ENCODE results near the gene ENTREP1. TPM values are rescaled to one million over a fixed set of nuclear protein-coding genes. Genes with fewer than 3 reads are reported as not detected.

The ENTREP1 gene
- total RNA-seq, 1 donor from 2014 or later: 30.1 TPM

DNA sequence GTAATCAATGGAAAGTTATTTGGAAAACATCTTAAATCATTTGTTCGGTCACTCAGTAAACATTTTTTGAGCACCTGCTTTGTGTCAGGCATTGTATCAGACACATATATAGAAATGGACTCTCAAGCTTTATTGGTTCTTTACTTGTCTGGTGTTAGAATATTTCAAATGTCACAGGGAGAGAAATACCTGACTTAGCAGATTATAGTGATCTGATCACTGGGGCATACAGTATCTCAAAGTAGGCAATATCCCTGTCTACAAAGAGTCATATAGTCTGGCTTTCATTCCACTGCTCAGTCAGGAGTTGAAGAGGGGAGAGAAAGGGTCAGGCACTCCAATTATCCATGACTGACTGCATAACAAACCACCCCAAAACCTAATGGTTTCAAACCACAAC is 30.2 kb downstream of the ENTREP1 start:
- Histone ChIP-seq H3K9me3 (no peaks in the 10 kb centered on the region), H3K4me3 (no peak overlapping the region), H3K27ac (no peak overlapping the region), H3K27me3 (ENCODE audit: low read depth) (no peaks in the 10 kb centered on the region), H3K36me3 (no peaks in the 10 kb centered on the region), H3K4me1 (peaks cover 7% of the 10 kb centered on the region)
- DNase-seq: no peak
- intact Hi-C loops (cut with DNase I): no loop called here
- ATAC-seq: no peak
- no peak for TF ChIP-seq CTCF (IDR thresholded peaks at IDR 0.05)

DNA sequence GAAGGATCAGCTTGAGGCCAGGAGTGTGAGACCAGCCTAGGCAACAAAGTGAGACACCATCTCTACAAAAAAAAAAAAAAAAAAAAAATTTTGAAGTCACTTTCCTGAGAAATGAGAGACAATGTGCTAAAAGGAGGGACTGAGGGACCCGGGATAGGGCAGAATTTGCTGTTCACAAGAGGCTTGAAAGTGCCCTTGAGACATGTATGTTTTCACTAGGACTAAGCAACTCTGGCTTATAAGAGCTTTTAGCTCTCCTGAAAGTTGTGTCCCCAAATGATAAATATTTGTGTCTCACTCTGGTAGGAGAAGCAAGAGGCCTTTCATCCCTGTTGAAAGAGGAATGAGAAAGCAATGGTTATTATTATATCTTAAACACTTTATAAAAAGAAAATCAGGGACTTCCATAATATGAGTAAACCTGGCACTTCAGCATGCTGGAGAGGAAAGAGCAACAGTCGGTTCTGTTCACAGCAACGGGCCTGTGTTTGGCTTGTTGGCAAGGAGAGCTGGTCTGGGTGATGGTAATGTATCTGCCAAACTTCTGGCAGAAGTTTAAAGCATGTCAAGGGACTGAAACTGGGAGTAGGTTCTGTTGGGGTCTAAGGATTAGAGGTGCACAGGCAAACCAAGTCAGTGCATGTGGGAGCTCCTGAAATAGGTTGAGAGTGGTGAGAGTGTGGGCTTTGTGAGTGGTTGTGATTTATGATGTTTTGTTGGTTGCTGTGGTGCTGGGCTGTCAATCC is 32.2 kb downstream of the ENTREP1 start:
- Histone ChIP-seq H3K36me3 (no peaks in the 10 kb centered on the region), H3K4me3 (no peak overlapping the region), H3K4me1 (peaks cover 7% of the 10 kb centered on the region), H3K27me3 (ENCODE audit: low read depth) (no peaks in the 10 kb centered on the region), H3K27ac (peak overlapping the region; percentile 31), H3K9me3 (no peaks in the 10 kb centered on the region)
- DNase-seq (no peak), ATAC-seq (peak; percentile 71 to 87)
- intact Hi-C loops (cut with DNase I): no loop called here
- TF ChIP-seq CTCF (IDR thresholded peaks at IDR 0.05): no peak

- no peak for DNase-seq
- H3K4me1 ChIP-seq: peaks cover 7% of the 10 kb centered on the region
- no peak for ATAC-seq
- no peaks in the 10 kb centered on the region for H3K9me3 ChIP-seq
- TF ChIP-seq CTCF (IDR thresholded peaks at IDR 0.05): no peak
- intact Hi-C loops (cut with DNase I): no loop called here
- no peaks in the 10 kb centered on the region for H3K27me3 ChIP-seq (ENCODE audit: low read depth)
- no peak overlapping the region for H3K27ac ChIP-seq
- no peak overlapping the region for H3K4me3 ChIP-seq
- no peaks in the 10 kb centered on the region for H3K36me3 ChIP-seq
Observed at GRCh38 chr9:69357821-69358220, 32.8 kb downstream of the ENTREP1 start.

GRCh38 chr9:69363191-69363590 is 38.2 kb downstream of the ENTREP1 start:
- intact Hi-C loops (cut with DNase I): no loop called here
- no peaks in the 10 kb centered on the region for H3K36me3 ChIP-seq
- H3K4me1 ChIP-seq: no peaks in the 10 kb centered on the region
- no peak for ATAC-seq
- no peak overlapping the region for H3K27ac ChIP-seq
- no peak overlapping the region for H3K4me3 ChIP-seq
- H3K9me3 ChIP-seq: no peaks in the 10 kb centered on the region
- no peak for DNase-seq
- no peak for TF ChIP-seq CTCF (IDR thresholded peaks at IDR 0.05)
- H3K27me3 ChIP-seq (ENCODE audit: low read depth): no peaks in the 10 kb centered on the region

DNA sequence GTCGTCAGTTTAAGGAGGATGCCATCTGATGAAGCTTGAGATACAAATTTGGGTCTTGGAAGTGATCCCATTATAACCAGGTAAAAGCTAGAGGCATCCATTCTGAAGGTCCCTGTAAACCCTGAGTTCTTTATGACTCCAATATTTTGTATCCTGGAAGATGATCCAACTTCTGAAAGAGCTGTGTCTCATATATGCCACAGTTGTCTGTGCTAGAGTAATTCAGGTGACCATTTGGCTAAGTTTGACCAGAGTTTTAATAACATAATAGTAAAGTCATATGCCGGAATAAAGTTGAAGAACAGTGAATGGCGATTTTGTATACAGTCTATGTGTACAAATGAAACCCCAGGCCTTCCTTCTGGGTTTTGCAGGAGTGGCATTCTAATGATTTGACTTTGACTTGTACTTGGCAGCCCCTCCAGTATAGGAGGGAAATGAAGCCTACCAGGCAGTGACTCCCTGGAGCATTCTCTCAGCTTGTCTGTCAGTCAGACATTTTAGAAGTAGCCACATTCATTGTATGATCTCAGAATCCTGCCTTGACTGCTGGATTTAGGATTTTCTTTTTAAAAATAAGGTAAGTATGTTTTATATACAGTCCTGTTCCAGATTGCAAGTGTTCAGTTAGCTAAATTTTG is 39.6 kb downstream of the ENTREP1 start:
- no peak for TF ChIP-seq CTCF (IDR thresholded peaks at IDR 0.05)

More for the DNA sequence above, 39.6 kb downstream of the ENTREP1 start:
- DNase-seq (no peak), ATAC-seq (no peak)
- Histone ChIP-seq H3K9me3 (no peaks in the 10 kb centered on the region), H3K36me3 (no peaks in the 10 kb centered on the region), H3K4me3 (no peak overlapping the region), H3K4me1 (no peaks in the 10 kb centered on the region), H3K27me3 (ENCODE audit: low read depth) (no peaks in the 10 kb centered on the region), H3K27ac (no peak overlapping the region)
- intact Hi-C loops (cut with DNase I): no loop called here
